GM12872 (cell line): ENCODE measurements around the gene HEMGN.

Source experiments
- CTCF ChIP-seq: IDR thresholded peaks from 3 replicates; pipeline ENCODE4 v1.5.1; 2011; ENCODE audit warnings: low read depth, mild to moderate bottlenecking, low read length, moderate library complexity; ENCODE audit not compliant: insufficient read depth

HEMGN gene

GRCh38 chr9:97940741-97941140 lies 2.8 kb upstream of the HEMGN start:
- no peak for TF ChIP-seq CTCF

DNA sequence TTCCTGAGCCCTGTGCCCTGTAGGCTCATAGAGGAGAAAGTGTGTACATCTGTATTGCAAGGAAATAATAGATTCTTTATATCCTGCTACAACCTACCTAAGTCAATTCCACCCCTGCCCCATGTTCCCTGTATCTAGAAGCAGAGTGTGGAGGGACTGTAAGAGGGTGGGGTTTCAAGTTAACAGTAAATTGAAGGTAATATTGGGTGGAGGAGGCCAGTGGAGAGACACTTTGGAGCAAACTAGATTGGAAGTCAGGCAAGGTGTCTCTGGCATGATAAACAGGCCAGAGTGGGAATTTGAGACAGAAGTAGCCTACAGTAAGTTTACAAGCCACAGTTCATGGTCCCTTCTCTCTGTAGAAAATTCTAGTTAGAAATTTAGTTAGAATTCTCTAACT lies 2.3 kb upstream of the HEMGN start:
- TF ChIP-seq CTCF: no peak

- TF ChIP-seq CTCF: no peak
Measured at GRCh38 chr9:97936998-97937397, 974 bp downstream of the HEMGN start.

GRCh38 chr9:97935276-97935675 lies 2.7 kb downstream of the HEMGN start:
- TF ChIP-seq CTCF: no peak

DNA sequence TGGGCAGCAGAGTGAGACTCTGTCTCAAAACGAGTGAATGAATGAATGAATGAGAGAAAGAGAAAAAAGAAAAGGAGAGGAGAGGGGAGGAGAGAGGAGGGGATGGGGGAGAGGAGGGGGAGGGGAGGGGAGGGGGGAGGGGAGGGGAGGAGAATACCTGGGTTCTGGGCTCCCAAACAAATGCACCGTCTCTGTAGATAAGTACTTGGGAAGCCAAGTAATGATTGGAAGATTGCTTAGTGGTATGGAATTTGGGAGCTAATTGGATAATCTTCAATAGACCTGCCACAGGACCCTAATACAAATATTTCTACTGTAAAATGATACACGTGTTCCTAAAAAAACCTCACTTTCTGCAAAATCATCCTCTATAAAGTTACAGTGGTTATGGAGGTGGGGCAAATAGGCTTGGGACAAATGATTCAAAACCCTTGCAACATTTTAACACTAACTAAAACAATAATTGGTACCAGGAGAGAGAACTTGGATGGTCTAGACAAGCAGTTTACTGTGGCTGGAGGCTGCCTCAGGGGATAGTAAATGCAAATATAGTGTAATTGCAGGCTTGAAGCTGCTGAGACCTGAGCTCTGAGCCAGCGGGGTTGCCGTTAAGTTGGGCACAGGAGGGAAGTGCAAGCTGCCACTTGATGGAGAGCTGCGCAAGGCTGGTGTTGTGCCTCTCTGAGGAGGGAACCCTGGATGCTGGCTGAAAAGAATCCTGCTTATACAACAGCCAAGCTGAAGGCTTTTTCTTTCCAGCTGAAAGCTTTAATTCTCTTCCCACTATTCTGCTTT lies 3.5 kb downstream of the HEMGN start:
- no peak for TF ChIP-seq CTCF

DNA sequence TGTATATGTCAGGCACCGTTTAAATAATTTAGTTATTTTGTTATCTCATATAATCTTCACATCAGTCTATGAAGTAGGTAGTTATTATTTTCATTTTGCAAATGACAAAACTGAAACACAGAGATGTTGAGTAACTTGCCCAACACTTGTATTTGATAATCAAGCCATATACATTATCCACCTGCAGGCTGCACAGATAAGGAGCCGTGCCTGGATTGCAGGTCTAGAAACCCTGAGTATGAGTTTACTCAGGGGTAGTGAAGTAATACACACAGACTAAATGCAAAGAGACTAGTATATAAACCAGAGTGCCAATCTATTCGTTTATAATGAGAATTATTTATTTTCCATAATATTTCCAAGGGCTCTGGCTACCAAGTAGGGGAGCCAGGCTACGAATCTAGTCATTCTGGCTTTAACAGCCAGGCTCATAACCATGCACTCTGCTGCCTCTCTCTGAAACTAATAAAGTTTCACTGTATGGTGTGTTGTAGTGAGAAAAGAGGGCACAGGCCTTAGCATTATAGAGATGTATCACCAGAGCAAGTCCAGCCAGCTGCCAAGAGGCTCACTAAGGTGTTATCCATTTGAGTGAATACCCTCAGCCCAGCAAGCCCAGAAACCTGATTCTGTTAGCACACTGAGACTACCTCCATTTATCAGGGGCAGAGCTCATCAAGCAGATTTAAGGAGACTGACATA lies 4.5 kb downstream of the HEMGN start:
- TF ChIP-seq CTCF: no peak

- TF ChIP-seq CTCF: no peak
Measured at GRCh38 chr9:97930972-97931371, 7.0 kb downstream of the HEMGN start.
